Effector CD4-positive, alpha-beta T cell (primary cell): ENCODE results near the gene GABRR2.
A peak's percentile ranks its signal among the peaks of the same experiment; 100 is the strongest.
"Not testable (repeated sequence)": the region's sequence is repeated elsewhere in the genome, so short reads cannot be mapped to it uniquely, and the experiment has no call there.

Experiments used
- DNase-seq: peaks from one replicate; pipeline ENCODE4 v3.0.0-alpha.2; 2020

GABRR2 gene

GRCh38 chr6:89323511-89323971 lies 8.4 kb upstream of the GABRR2 start:
- DNase-seq = no peak

GRCh38 chr6:89321131-89321970 lies 6.3 kb upstream of the GABRR2 start:
- DNase-seq = no peak

GRCh38 chr6:89320012-89320559 lies 5.0 kb upstream of the GABRR2 start:
- no peak for DNase-seq

- no peak for DNase-seq
Observed at GRCh38 chr6:89317067-89317466, 2.0 kb upstream of the GABRR2 start.

- no peak for DNase-seq
Observed at GRCh38 chr6:89314692-89315091, 407 bp downstream of the GABRR2 start.

GRCh38 chr6:89313006-89313405 lies 2.1 kb downstream of the GABRR2 start:
- no peak for DNase-seq

GRCh38 chr6:89311853-89312531 lies 3.1 kb downstream of the GABRR2 start:
- no peak for DNase-seq

- DNase-seq = no peak
Observed at GRCh38 chr6:89311530-89311852, 3.6 kb downstream of the GABRR2 start.

- DNase-seq = no peak
Observed at GRCh38 chr6:89310929-89311328, 4.2 kb downstream of the GABRR2 start.

GRCh38 chr6:89308525-89309395 lies 6.3 kb downstream of the GABRR2 start:
- DNase-seq = no peak

- not testable (repeated sequence) for DNase-seq
Observed at GRCh38 chr6:89304517-89304916, 10.6 kb downstream of the GABRR2 start.

GRCh38 chr6:89302936-89303335 lies 12.2 kb downstream of the GABRR2 start:
- DNase-seq = no peak

GRCh38 chr6:89302195-89302770 lies 12.8 kb downstream of the GABRR2 start:
- no peak for DNase-seq

GRCh38 chr6:89301586-89302194 lies 13.4 kb downstream of the GABRR2 start:
- DNase-seq = no peak

GRCh38 chr6:89299466-89299850 lies 15.6 kb downstream of the GABRR2 start:
- DNase-seq = no peak

- DNase-seq = peak; percentile 19
Observed at GRCh38 chr6:89298680-89299465, 16.2 kb downstream of the GABRR2 start.

- DNase-seq = peak; percentile 44
Observed at GRCh38 chr6:89297695-89298351, 17.3 kb downstream of the GABRR2 start.

- no peak for DNase-seq
Observed at GRCh38 chr6:89295981-89296380, 19.1 kb downstream of the GABRR2 start.

- not testable (repeated sequence) for DNase-seq
Observed at GRCh38 chr6:89295116-89295515, 20.0 kb downstream of the GABRR2 start.

GRCh38 chr6:89291256-89291819 lies 23.8 kb downstream of the GABRR2 start:
- no peak for DNase-seq
